Right lobe of liver (tissue), 6 donors: ENCODE data around the gene DAB2. TPM values are rescaled to one million over a fixed set of nuclear protein-coding genes. Genes with fewer than 3 reads are reported as not detected.

Experiments
- ATAC-seq, 4 donors: fragments of 200-7000 bp; cut with Tn5 transposase; one replicate each; pipeline ENCODE4 v1.9.1; 2020; ENCODE audit warnings: mild to moderate bottlenecking in 4 of 4, moderate library complexity in 4 of 4
- DNase-seq, 3 donors: peaks; one replicate each; pipeline ENCODE4 v3.0.0-alpha.2; 2020
- H3K27ac ChIP-seq, 3 donors: fragments of 200-600 bp; one replicate each; pipeline ENCODE4 v1.8.0; 2022
- H3K27me3 ChIP-seq, 2 donors: fragments of 200-600 bp; one replicate each; pipeline ENCODE4 v1.8.0; 2022
- H3K36me3 ChIP-seq, 4 donors: fragments of 200-600 bp; sonication (generic) in 1 of 4; one replicate each; pipeline versions ENCODE4 v1.5.1 to v1.8.0; 2017 to 2022; ENCODE audit warnings: control low read depth in 1 of 4
- H3K4me1 ChIP-seq, 4 donors: fragments of 200-600 bp; sonication (generic) in 1 of 4; one replicate each; pipeline versions ENCODE4 v1.5.1 to v1.8.0; 2017 to 2022; ENCODE audit warnings: control low read depth in 1 of 4
- H3K4me3 ChIP-seq, 3 donors: fragments of 200-600 bp; one replicate each; pipeline ENCODE4 v1.8.0; 2022
- H3K9me3 ChIP-seq, 4 donors: fragments of 200-600 bp; sonication (generic) in 1 of 4; one replicate each; pipeline versions ENCODE4 v1.5.1 to v1.8.0; 2017 to 2022; ENCODE audit warnings: control low read depth in 1 of 4
- CTCF ChIP-seq, 4 donors: fragments of 200-600 bp in 3 of 4; fragments of 450-650 bp in 1 of 4; IDR thresholded peaks; one replicate each; pipeline versions ENCODE4 v1.5.1 to v1.8.0; 2016 to 2022; ENCODE audit warnings: antibody characterized with exemption in 4 of 4, mild to moderate bottlenecking in 2 of 4
- POLR2A ChIP-seq: fragments of 450-650 bp; IDR thresholded peaks from one replicate; pipeline ENCODE4 v1.6.1; 2017; ENCODE audit warnings: antibody characterized with exemption, mild to moderate bottlenecking
- WGBS: methylation state at CpG from one replicate; pipeline ENCODE4 v1.1.6; 2018; ENCODE audit warnings: low coverage, low lambda C conversion rate; ENCODE audit not compliant: insufficient coverage; ENCODE audit errors: missing lambda C conversion rate; 5-methylcytosine and 5-hydroxymethylcytosine counted together
- intact Hi-C, 2 donors: fragments of 100-400 bp; cut with DNase I; formaldehyde crosslinking; loops; one replicate each; pipeline versions ENCODE4 v1.11.2 to v1.14.1; 2022
- total RNA-seq, 6 experiments: library from RNA; depleted of rRNA in 2 of 6; stranded (reverse); fragments of >200 nt in 2 of 6; fragmentation: NEBNext Ultra II Directional in 3 of 6; extraction: Animal tissue kit (Norgen Biotek cat#: 25700) in 3 of 6; gene quantifications; one replicate each; pipeline versions ENCODE4 v1.1.0 to v1.2.4, GENCODE V29; 2016 to 2023
- donor health status: DM: no; HTN: yes; CAD: no.
- donor health status: DM: no; HTN: no; CAD: no.
- donor health status: DM: no; HTN: no; CAD: no.
- donor health status: DM: no; HTN: yes; CAD: no.
- donor health status: DM: no; HTN: yes; CAD: no.

The DAB2 gene
- total RNA-seq, 6 experiments from 2014 or later: 7.3 to 32.8 (median 14.0) TPM

- no peaks in the 10 kb centered on the region for H3K9me3 ChIP-seq
- ATAC-seq: peak; percentile 45 to 76 (median 64)
- H3K27me3 ChIP-seq: no peaks in the 10 kb centered on the region
- no peak for DNase-seq
- H3K4me3 ChIP-seq: no peak overlapping the region
- peak overlapping the region in 1 of 3 donors; percentile 55 for H3K27ac ChIP-seq
- no peaks in the 10 kb centered on the region for H3K36me3 ChIP-seq
- no peak for TF ChIP-seq CTCF (IDR thresholded peaks at IDR 0.05)
- no peak for TF ChIP-seq POLR2A
- 28% methylated on average over 5 of the region's 5 CpGs for WGBS
- intact Hi-C loops: no loop called here
- H3K4me1 ChIP-seq: peaks cover 0 to 8% (median 0%) of the 10 kb centered on the region in 4 donors
Measured at GRCh38 chr5:39400713-39401578, 23.8 kb downstream of the DAB2 start.

- TF ChIP-seq POLR2A: no peak
- Histone ChIP-seq H3K9me3 (no peaks in the 10 kb centered on the region), H3K27me3 (no peaks in the 10 kb centered on the region), H3K4me1 (peaks cover 0 to 8% (median 0%) of the 10 kb centered on the region in 4 donors), H3K36me3 (no peaks in the 10 kb centered on the region), H3K4me3 (no peak overlapping the region), H3K27ac (peak overlapping the region in 2 of 3 donors; percentile 4 to 55)
- intact Hi-C loops: no loop called here
- WGBS: 23% methylated on average over 1 of the region's 1 CpG
- DNase-seq: no peak
- peak; percentile 30 to 61 (median 57) for ATAC-seq
Measured at GRCh38 chr5:39399135-39400036, 25.4 kb downstream of the DAB2 start.

- intact Hi-C loops: no loop called here
- Histone ChIP-seq H3K9me3 (no peaks in the 10 kb centered on the region), H3K4me1 (peaks cover 0 to 8% (median 0%) of the 10 kb centered on the region in 4 donors), H3K4me3 (no peak overlapping the region), H3K27me3 (no peaks in the 10 kb centered on the region), H3K27ac (no peak overlapping the region), H3K36me3 (no peaks in the 10 kb centered on the region)
- DNase-seq (no peak), ATAC-seq (peak in 1 of 4 donors; percentile 12)
- 33% methylated on average over 1 of the region's 3 CpGs for WGBS
- TF ChIP-seq CTCF (IDR thresholded peaks at IDR 0.05): no peak
- no peak for TF ChIP-seq POLR2A
Measured at GRCh38 chr5:39396843-39397242, 27.9 kb downstream of the DAB2 start.

GRCh38 chr5:39395521-39395920, 29.3 kb downstream of the DAB2 start:
- TF ChIP-seq CTCF (IDR thresholded peaks at IDR 0.05): no peak
- Histone ChIP-seq H3K27me3 (no peaks in the 10 kb centered on the region), H3K9me3 (no peaks in the 10 kb centered on the region), H3K4me3 (no peak overlapping the region), H3K27ac (no peak overlapping the region), H3K36me3 (peaks cover 0 to 6% (median under 1%) of the 10 kb centered on the region in 4 donors), H3K4me1 (no peaks in the 10 kb centered on the region)
- intact Hi-C loops: no loop called here
- no peak for ATAC-seq
- no peak for DNase-seq

GRCh38 chr5:39394946-39395345, 29.8 kb downstream of the DAB2 start:
- no peaks in the 10 kb centered on the region for H3K9me3 ChIP-seq
- DNase-seq: no peak
- TF ChIP-seq CTCF (IDR thresholded peaks at IDR 0.05): no peak
- no peak for TF ChIP-seq POLR2A
- peaks cover 0 to 10% (median 2%) of the 10 kb centered on the region in 4 donors for H3K36me3 ChIP-seq
- H3K4me1 ChIP-seq: no peaks in the 10 kb centered on the region
- no peak overlapping the region for H3K27ac ChIP-seq
- ATAC-seq: peak in 2 of 4 donors; percentile 59 to 63
- intact Hi-C loops: no loop called here
- H3K27me3 ChIP-seq: no peaks in the 10 kb centered on the region
- 22% methylated on average over 3 of the region's 3 CpGs for WGBS
- no peak overlapping the region for H3K4me3 ChIP-seq
